ENCODE data around the gene DBNDD2. TPM values are rescaled to one million over a fixed set of nuclear protein-coding genes. Genes with fewer than 3 reads are reported as not detected.
A peak's percentile ranks its signal among the peaks of the same experiment; 100 is the strongest.

Gene DBNDD2
- 18.1 and 18.2 TPM in 2 replicates for total RNA-seq
- long read RNA-seq, partial matches to known transcripts = 0 of 3 reads
- long read RNA-seq, other reads (novel, unspliced or antisense) = 1 of 3 reads

DNA sequence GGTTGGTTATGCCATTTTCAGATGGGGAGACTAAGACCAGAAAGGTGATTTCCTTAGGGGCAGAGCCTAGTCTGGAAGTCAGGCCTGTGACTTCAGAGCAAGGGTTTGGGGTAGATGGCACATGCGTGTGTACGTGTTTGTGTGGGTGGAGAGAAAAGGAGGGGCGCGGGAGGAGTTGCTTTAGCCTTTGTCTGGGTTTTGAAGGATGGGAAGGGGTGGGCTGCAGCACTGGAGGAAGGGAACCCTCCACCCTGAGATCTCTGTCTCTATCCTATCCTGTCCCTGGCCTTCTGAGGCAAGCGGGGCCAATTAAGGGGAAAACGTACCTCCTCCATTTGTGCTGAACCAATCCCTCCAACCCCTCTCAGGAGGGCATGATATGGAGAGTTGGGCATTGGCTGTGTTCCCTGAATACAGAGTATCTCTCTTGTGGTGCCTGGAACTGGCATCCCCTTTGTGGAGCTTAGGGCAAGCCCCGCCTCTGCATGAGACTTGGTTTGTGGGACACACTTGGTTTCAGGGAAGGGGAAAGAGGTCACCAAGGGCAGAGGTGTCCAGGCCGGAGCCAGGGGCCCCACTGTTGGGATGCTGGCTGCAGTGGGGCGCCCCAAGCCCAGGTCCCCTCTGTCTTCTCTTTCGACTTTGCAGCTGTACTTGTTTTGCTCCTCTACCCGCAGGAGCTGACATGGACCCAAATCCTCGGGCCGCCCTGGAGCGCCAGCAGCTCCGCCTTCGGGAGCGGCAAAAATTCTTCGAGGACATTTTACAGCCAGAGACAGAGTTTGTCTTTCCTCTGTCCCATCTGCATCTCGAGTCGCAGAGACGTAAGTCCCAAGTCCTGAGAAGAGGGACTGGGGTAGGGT lies at the start of gene DBNDD2:
Gene DBNDD2, plus strand, starts transcription at position 507 of the 863 bp plus-strand sequence. Its CDS starts 179 bp downstream, at position 686.
- no peak for TF ChIP-seq CTCF (conservative IDR thresholded peaks at IDR 0.05)
- Mint-ChIP-seq H3K4me1 (peaks cover 14% of the 10 kb centered on the region), H3K9me3 (no peaks in the 10 kb centered on the region), H3K27ac (ENCODE audit: unreplicated experiment) (no peak within 1 kb of the TSS), H3K4me3 (peak within 1 kb of the TSS; percentile 90), H3K27me3 (ENCODE audit: low read depth) (peaks cover 33% of the 10 kb centered on the region), H3K36me3 (ENCODE audit: low read depth) (peaks cover 10% of the 10 kb centered on the region)
- DNase-seq (ENCODE audit: low read depth, low spot score) = no peak

DNA sequence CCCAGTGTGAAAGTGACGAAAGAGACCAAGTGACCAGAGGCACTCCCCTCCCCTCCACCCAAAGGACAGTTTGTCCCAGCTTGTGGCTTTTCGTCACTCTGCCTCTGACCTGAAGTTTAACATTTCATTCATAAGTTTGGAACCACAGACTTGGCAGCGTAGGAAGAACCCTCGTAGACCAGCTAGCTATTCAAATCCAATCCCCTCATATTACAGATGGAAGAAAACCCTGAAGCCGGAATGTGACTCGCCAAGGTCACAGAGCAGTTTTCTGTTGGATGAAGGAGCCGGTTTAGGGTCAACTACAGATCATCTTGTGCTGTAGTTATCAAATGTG lies 49.1 kb upstream of the DBNDD2 start:
- Mint-ChIP-seq H3K36me3 (ENCODE audit: low read depth) (no peaks in the 10 kb centered on the region), H3K27me3 (ENCODE audit: low read depth) (no peaks in the 10 kb centered on the region), H3K4me1 (peaks cover 11% of the 10 kb centered on the region), H3K9me3 (no peaks in the 10 kb centered on the region), H3K4me3 (no peak overlapping the region), H3K27ac (ENCODE audit: unreplicated experiment) (no peak overlapping the region)
- no peak for DNase-seq (ENCODE audit: low read depth, low spot score)
- TF ChIP-seq CTCF (conservative IDR thresholded peaks at IDR 0.05) = no peak

DNA sequence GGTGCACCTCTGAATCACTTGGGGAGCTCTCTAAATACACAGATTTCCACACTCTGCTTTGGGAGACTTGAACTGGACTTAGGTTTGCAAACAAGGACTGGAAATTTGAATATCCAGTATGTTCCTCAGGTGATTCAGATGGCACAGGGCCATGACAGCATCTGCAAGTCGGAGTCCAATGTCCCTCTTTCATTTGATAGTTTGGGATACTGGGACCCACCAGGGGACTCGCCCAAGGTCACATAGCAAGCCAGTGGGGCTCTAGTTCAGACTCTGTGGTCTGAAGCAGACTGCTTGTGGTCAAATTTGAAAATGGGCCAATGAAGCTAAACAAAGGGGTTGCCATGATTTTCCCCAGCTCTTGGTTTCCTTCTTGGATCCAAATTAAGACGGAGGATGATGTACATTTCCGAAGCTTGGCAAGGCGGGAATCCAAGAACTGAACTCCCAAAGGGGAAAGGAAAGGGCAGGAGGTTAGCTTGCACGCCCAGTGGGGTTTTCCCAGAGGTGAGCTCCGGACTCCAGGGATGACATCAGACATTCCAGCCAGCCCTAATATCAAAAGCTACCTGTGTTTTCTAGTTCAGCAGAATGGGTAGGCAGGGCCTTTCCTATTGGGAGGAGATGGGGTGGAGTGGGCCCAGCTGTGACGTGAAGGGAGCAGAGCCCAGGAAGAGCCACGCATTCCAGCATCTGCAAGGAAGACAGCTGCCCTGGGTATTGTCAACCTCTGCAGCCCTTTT lies 48.5 kb upstream of the DBNDD2 start:
- DNase-seq (ENCODE audit: low read depth, low spot score) = no peak
- no peak for TF ChIP-seq CTCF (conservative IDR thresholded peaks at IDR 0.05)
- Mint-ChIP-seq H3K4me1 (peaks cover 14% of the 10 kb centered on the region), H3K4me3 (no peak overlapping the region), H3K27ac (ENCODE audit: unreplicated experiment) (no peak overlapping the region), H3K9me3 (no peaks in the 10 kb centered on the region), H3K36me3 (ENCODE audit: low read depth) (no peaks in the 10 kb centered on the region), H3K27me3 (ENCODE audit: low read depth) (no peaks in the 10 kb centered on the region)

DNA sequence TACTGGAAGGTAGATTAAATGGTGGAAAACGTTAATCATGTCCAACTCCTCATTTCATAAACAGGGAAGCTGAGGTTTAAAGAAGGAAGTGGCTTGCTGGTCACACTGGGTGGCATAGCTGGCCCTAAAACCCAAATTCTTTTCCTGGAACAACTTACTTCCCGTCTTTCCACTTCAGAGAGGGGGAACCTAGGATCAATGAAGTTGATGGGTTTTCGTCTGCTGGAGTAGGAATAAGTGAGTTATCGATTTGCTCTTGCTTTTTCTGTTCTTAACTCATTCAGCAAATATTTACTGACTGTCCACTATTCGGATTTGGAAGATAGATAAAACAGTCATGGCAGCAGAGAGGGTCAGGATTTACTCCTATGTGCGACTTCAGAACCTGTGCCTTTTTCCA lies 46.3 kb upstream of the DBNDD2 start:
- peaks cover 22% of the 10 kb centered on the region for H3K4me1 Mint-ChIP-seq
- no peaks in the 10 kb centered on the region for H3K36me3 Mint-ChIP-seq (ENCODE audit: low read depth)
- TF ChIP-seq CTCF (conservative IDR thresholded peaks at IDR 0.05) = no peak
- no peak overlapping the region for H3K27ac Mint-ChIP-seq (ENCODE audit: unreplicated experiment)
- H3K9me3 Mint-ChIP-seq = no peaks in the 10 kb centered on the region
- no peaks in the 10 kb centered on the region for H3K27me3 Mint-ChIP-seq (ENCODE audit: low read depth)
- DNase-seq (ENCODE audit: low read depth, low spot score) = no peak
- H3K4me3 Mint-ChIP-seq = no peak overlapping the region

GRCh38 chr20:45362804-45363610 lies 45.1 kb upstream of the DBNDD2 start, which contains the start of gene SYS1:
SYS1 (plus strand) TSS chr20:45363156; CDS start chr20:45363532, 376 bp downstream.
- H3K36me3 Mint-ChIP-seq (ENCODE audit: low read depth) = no peaks in the 10 kb centered on the region
- H3K27ac Mint-ChIP-seq (ENCODE audit: unreplicated experiment) = peak within 1 kb of the TSS; percentile 97
- no peaks in the 10 kb centered on the region for H3K27me3 Mint-ChIP-seq (ENCODE audit: low read depth)
- peak within 1 kb of the TSS; percentile 97 for H3K4me3 Mint-ChIP-seq
- H3K9me3 Mint-ChIP-seq = no peaks in the 10 kb centered on the region
- peak; percentile 99 for DNase-seq (ENCODE audit: low read depth, low spot score)
- H3K4me1 Mint-ChIP-seq = peaks cover 22% of the 10 kb centered on the region
- peak; percentile 94 for TF ChIP-seq CTCF (conservative IDR thresholded peaks at IDR 0.05)

Data from neural crest cell (in vitro differentiated cells).